K562 (cell line): ENCODE data around the gene BMP2K. TPM values are rescaled to one million over a fixed set of nuclear protein-coding genes. Genes with fewer than 3 reads are reported as not detected.
A peak's percentile ranks its signal among the peaks of the same experiment; 100 is the strongest.

Source experiments
- AFF4 ChIP-seq: sonication (generic); formaldehyde crosslinking; IDR thresholded peaks from 2 replicates; pipeline ENCODE4 v1.8.0; 2023; ENCODE audit warnings: mild to moderate bottlenecking, missing genetic modification reagents
- CCAR2 ChIP-seq: fragments of 200-400 bp; formaldehyde crosslinking; IDR thresholded peaks from 2 replicates; pipeline ENCODE4 v1.6.1; 2017; ENCODE audit warnings: mild to moderate bottlenecking, low read depth, low read length
- FUS ChIP-seq: fragments of 200-400 bp; formaldehyde crosslinking; optimal IDR thresholded peaks from 2 replicates; pipeline ENCODE3; 2017; ENCODE audit warnings: low read depth, low read length
- PML ChIP-seq: IDR thresholded peaks from 2 replicates; pipeline ENCODE4 v1.6.1; 2012; ENCODE audit warnings: low read length, inconsistent platforms
- SAFB ChIP-seq: fragments of 200-400 bp; formaldehyde crosslinking; IDR thresholded peaks from 2 replicates; pipeline ENCODE4 v1.6.1; 2017; ENCODE audit warnings: low read depth, low read length, borderline replicate concordance
- SMAD1 ChIP-seq: fragments of 150-350 bp; IDR thresholded peaks from 2 replicates; pipeline ENCODE4 v1.6.1; 2014; ENCODE audit warnings: low read length, low read depth; ENCODE audit not compliant: partially characterized antibody
- SRF ChIP-seq, 2 experiments: fragments of 250-450, 450-650 bp in 1 of 2; sonication (Bioruptor Pico) in 1 of 2; sonication (generic) in 1 of 2; formaldehyde crosslinking; IDR thresholded peaks; 2 replicates each; pipeline versions ENCODE4 v1.5.0 to v1.5.1; 2020 to 2022; ENCODE audit warnings: mild to moderate bottlenecking in 1 of 2, missing genetic modification reagents in 1 of 2
- TEAD4 ChIP-seq, 2 experiments: sonication (generic) in 1 of 2; formaldehyde crosslinking in 1 of 2; IDR thresholded peaks; 2 replicates each; pipeline versions ENCODE4 v1.6.1 to v1.8.0; 2012 to 2022; ENCODE audit warnings: borderline replicate concordance in 1 of 2, inconsistent platforms in 1 of 2, low read length in 1 of 2, mild to moderate bottlenecking in 1 of 2, missing genetic modification reagents in 1 of 2
- ZNF12 ChIP-seq: sonication (generic); formaldehyde crosslinking; IDR thresholded peaks from 2 replicates; pipeline ENCODE4 v1.4.0; 2020; ENCODE audit warnings: mild to moderate bottlenecking, missing genetic modification reagents
- polyA plus RNA-seq, 8 experiments: library from polyadenylated mRNA; depleted of rRNA in 4 of 8; stranded (reverse) in 5 of 8; unstranded in 3 of 8; fragments of >200 nt; fragmentation: Nextera tagmentation in 2 of 8; fragmentation: Illumina TruSeq in 1 of 8; extraction: Ambion mirVana in 2 of 8; extraction: Trizol in 1 of 8; gene quantifications; 2 replicates each; pipeline versions ENCODE4 v1.2.1 to v1.2.3, GENCODE V29; 2011 to 2014; ENCODE audit warnings: inconsistent platforms in 1 of 8, missing spikeins in 1 of 8
- total RNA-seq, 7 experiments: library from RNA; depleted of rRNA in 6 of 7; stranded (reverse); fragments of >200 nt in 6 of 7; fragmentation: Illumina TruSeq in 2 of 7; extraction: Trizol in 2 of 7; gene quantifications; 2 replicates each; pipeline versions ENCODE4 v1.2.1 to v1.2.3, GENCODE V29; 2011 to 2021; ENCODE audit warnings: low replicate concordance in 1 of 7
- TF ChIP-seq, protein P1 (sequence below): fragments of 450-650 bp; IDR thresholded peaks from 2 replicates; pipeline ENCODE4 v1.6.1; 2016; ENCODE audit warnings: mild to moderate bottlenecking, moderate library complexity
- TF ChIP-seq, protein P2 (sequence below): sonication (generic); formaldehyde crosslinking; IDR thresholded peaks from 2 replicates; pipeline ENCODE4 v1.5.0; 2020; ENCODE audit warnings: missing genetic modification reagents

BMP2K gene
- total and polyA plus RNA-seq, 9 of the 15 experiments (the other 6 are each of a cell fraction or from before 2014, with no cell fraction given): 17.0 to 217 (median 104) TPM

DNA sequence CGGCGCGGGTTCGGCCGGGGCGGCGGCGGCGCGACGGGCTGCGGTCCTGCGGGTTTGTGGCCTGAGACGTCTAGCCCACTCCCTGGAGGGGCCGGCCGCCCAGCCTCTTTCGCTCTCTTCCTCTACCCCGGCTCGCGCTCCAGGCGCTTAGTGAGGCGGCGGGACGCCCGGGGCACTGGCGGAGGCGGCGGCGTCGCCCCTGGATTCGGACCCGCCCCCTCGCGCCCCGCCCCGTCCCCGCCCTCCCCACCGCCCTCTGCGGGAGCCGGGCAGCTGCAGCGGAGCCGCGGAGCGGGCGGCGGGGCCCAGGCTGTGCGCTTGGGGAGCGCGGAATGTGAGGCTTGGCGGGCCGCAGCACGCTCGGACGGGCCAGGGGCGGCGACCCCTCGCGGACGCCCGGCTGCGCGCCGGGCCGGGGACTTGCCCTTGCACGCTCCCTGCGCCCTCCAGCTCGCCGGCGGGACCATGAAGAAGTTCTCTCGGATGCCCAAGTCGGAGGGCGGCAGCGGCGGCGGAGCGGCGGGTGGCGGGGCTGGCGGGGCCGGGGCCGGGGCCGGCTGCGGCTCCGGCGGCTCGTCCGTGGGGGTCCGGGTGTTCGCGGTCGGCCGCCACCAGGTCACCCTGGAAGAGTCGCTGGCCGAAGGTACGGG, at the start of gene BMP2K (continued):
- TF ChIP-seq, protein P1, sequence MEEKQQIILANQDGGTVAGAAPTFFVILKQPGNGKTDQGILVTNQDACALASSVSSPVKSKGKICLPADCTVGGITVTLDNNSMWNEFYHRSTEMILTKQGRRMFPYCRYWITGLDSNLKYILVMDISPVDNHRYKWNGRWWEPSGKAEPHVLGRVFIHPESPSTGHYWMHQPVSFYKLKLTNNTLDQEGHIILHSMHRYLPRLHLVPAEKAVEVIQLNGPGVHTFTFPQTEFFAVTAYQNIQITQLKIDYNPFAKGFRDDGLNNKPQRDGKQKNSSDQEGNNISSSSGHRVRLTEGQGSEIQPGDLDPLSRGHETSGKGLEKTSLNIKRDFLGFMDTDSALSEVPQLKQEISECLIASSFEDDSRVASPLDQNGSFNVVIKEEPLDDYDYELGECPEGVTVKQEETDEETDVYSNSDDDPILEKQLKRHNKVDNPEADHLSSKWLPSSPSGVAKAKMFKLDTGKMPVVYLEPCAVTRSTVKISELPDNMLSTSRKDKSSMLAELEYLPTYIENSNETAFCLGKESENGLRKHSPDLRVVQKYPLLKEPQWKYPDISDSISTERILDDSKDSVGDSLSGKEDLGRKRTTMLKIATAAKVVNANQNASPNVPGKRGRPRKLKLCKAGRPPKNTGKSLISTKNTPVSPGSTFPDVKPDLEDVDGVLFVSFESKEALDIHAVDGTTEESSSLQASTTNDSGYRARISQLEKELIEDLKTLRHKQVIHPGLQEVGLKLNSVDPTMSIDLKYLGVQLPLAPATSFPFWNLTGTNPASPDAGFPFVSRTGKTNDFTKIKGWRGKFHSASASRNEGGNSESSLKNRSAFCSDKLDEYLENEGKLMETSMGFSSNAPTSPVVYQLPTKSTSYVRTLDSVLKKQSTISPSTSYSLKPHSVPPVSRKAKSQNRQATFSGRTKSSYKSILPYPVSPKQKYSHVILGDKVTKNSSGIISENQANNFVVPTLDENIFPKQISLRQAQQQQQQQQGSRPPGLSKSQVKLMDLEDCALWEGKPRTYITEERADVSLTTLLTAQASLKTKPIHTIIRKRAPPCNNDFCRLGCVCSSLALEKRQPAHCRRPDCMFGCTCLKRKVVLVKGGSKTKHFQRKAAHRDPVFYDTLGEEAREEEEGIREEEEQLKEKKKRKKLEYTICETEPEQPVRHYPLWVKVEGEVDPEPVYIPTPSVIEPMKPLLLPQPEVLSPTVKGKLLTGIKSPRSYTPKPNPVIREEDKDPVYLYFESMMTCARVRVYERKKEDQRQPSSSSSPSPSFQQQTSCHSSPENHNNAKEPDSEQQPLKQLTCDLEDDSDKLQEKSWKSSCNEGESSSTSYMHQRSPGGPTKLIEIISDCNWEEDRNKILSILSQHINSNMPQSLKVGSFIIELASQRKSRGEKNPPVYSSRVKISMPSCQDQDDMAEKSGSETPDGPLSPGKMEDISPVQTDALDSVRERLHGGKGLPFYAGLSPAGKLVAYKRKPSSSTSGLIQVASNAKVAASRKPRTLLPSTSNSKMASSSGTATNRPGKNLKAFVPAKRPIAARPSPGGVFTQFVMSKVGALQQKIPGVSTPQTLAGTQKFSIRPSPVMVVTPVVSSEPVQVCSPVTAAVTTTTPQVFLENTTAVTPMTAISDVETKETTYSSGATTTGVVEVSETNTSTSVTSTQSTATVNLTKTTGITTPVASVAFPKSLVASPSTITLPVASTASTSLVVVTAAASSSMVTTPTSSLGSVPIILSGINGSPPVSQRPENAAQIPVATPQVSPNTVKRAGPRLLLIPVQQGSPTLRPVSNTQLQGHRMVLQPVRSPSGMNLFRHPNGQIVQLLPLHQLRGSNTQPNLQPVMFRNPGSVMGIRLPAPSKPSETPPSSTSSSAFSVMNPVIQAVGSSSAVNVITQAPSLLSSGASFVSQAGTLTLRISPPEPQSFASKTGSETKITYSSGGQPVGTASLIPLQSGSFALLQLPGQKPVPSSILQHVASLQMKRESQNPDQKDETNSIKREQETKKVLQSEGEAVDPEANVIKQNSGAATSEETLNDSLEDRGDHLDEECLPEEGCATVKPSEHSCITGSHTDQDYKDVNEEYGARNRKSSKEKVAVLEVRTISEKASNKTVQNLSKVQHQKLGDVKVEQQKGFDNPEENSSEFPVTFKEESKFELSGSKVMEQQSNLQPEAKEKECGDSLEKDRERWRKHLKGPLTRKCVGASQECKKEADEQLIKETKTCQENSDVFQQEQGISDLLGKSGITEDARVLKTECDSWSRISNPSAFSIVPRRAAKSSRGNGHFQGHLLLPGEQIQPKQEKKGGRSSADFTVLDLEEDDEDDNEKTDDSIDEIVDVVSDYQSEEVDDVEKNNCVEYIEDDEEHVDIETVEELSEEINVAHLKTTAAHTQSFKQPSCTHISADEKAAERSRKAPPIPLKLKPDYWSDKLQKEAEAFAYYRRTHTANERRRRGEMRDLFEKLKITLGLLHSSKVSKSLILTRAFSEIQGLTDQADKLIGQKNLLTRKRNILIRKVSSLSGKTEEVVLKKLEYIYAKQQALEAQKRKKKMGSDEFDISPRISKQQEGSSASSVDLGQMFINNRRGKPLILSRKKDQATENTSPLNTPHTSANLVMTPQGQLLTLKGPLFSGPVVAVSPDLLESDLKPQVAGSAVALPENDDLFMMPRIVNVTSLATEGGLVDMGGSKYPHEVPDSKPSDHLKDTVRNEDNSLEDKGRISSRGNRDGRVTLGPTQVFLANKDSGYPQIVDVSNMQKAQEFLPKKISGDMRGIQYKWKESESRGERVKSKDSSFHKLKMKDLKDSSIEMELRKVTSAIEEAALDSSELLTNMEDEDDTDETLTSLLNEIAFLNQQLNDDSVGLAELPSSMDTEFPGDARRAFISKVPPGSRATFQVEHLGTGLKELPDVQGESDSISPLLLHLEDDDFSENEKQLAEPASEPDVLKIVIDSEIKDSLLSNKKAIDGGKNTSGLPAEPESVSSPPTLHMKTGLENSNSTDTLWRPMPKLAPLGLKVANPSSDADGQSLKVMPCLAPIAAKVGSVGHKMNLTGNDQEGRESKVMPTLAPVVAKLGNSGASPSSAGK: no peak
- TF ChIP-seq CCAR2 (no peak), SMAD1 (peak; percentile 63), SRF (CRISPR knock-in tag; IDR thresholded peaks at IDR 0.05) (no peak), SAFB (peak; percentile 90), TEAD4 (IDR thresholded peaks at IDR 0.05; ENCODE audit: low read length) (no peak), TEAD4 (CRISPR knock-in tag; IDR thresholded peaks at IDR 0.05; ENCODE audit: borderline replicate concordance) (no peak), FUS (no peak), PML (peak; percentile 8; the same call in 1 of the 2 replicates), ZNF12 (CRISPR knock-in tag) (no peak), AFF4 (peak; percentile 39; the same call in 1 of the 2 replicates)
- TF ChIP-seq, protein P2, sequence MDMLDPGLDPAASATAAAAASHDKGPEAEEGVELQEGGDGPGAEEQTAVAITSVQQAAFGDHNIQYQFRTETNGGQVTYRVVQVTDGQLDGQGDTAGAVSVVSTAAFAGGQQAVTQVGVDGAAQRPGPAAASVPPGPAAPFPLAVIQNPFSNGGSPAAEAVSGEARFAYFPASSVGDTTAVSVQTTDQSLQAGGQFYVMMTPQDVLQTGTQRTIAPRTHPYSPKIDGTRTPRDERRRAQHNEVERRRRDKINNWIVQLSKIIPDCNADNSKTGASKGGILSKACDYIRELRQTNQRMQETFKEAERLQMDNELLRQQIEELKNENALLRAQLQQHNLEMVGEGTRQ (CRISPR knock-in tag): no peak
